GM10266 (cell line): ENCODE data around the gene IL1RAPL1.
"Not testable (repeated sequence)": the region's sequence is repeated elsewhere in the genome, so short reads cannot be mapped to it uniquely, and the experiment has no call there.

ENCODE experiments used
- DNase-seq: peaks from one replicate; pipeline ENCODE4 v3.0.0; 2012; ENCODE audit errors: extremely low spot score
- CTCF ChIP-seq: IDR thresholded peaks from 2 replicates; pipeline ENCODE4 v1.5.1; 2012; ENCODE audit warnings: mild to moderate bottlenecking, low read depth; ENCODE audit not compliant: control insufficient read depth, insufficient read depth; ENCODE audit errors: missing control alignments

IL1RAPL1 gene

GRCh38 chrX:29107231-29107630, 520.0 kb downstream of the IL1RAPL1 start:
- no peak for DNase-seq
- TF ChIP-seq CTCF = no peak

- TF ChIP-seq CTCF = no peak
- DNase-seq = no peak
Measured at GRCh38 chrX:29110041-29110440, 522.8 kb downstream of the IL1RAPL1 start.

GRCh38 chrX:29113221-29113620, 526.0 kb downstream of the IL1RAPL1 start:
- no peak for DNase-seq
- TF ChIP-seq CTCF = no peak

- DNase-seq = not testable (repeated sequence)
Measured at GRCh38 chrX:29122817-29123216, 535.6 kb downstream of the IL1RAPL1 start.

GRCh38 chrX:29130905-29131304, 543.7 kb downstream of the IL1RAPL1 start:
- TF ChIP-seq CTCF = no peak
- DNase-seq = no peak

GRCh38 chrX:29136904-29137303, 549.7 kb downstream of the IL1RAPL1 start:
- DNase-seq = no peak
- no peak for TF ChIP-seq CTCF

- no peak for DNase-seq
- no peak for TF ChIP-seq CTCF
Measured at GRCh38 chrX:29138003-29138402, 550.8 kb downstream of the IL1RAPL1 start.

- no peak for DNase-seq
- TF ChIP-seq CTCF = no peak
Measured at GRCh38 chrX:29143356-29143755, 556.1 kb downstream of the IL1RAPL1 start.
